ENCODE data around the gene MSTO1. TPM values are rescaled to one million over a fixed set of nuclear protein-coding genes. Genes with fewer than 3 reads are reported as not detected.
"Not testable (repeated sequence)": the region's sequence is repeated elsewhere in the genome, so short reads cannot be mapped to it uniquely, and the experiment has no call there.

MSTO1 gene
- polyA plus RNA-seq, 1 donor from 2014 or later: 53.8 TPM

DNA sequence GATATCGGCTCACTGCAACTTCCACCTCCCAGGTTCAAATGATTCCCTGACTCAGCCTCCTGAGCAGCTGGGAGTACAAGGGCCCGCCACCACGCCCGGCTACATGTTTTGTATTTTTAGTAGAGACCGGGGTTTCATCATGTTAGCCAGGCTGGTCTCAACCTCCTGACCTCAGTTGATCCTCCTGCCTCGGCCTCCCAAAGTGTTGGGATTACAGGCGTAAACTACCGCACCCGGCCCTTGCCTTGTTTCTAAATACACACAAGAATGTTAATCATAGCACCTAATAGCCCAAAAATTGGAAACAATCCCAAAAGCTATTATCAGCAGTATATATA lies 1.2 kb upstream of the MSTO1 start:
- Histone ChIP-seq H3K27me3 (ENCODE audit: insufficient read depth, low read depth, low read length) (no peaks in the 10 kb centered on the region), H3K79me2 (replicated peaks; ENCODE audit: insufficient read depth, low read length) (no peaks in the 10 kb centered on the region), H3K4me2 (ENCODE audit: low read length) (no peak overlapping the region), H2AFZ (ENCODE audit: low read depth, low read length) (no peak overlapping the region), H3K9me2 (ENCODE audit: insufficient read depth, low read length) (no peaks in the 10 kb centered on the region), H3K4me3 (ENCODE audit: low read length) (no peak overlapping the region), H4K20me1 (ENCODE audit: insufficient read depth) (no peaks in the 10 kb centered on the region), H3K9me3 (ENCODE audit: low read length) (no peaks in the 10 kb centered on the region), H3K9ac (ENCODE audit: low read length) (no peak overlapping the region), H3K36me3 (ENCODE audit: insufficient read depth, low read length) (no peaks in the 10 kb centered on the region), H3K27ac (ENCODE audit: low read length) (no peak overlapping the region), H3F3A (ENCODE audit: insufficient read depth, low read length, poor library complexity, severe bottlenecking) (no peaks in the 10 kb centered on the region)
- no peak for TF ChIP-seq TAF1 (IDR thresholded peaks at IDR 0.05; ENCODE audit: low read depth)
- TF ChIP-seq SMC3 (conservative IDR thresholded peaks at IDR 0.05; ENCODE audit: poor library complexity): no peak
- no peak for TF ChIP-seq RAD21 (conservative IDR thresholded peaks at IDR 0.05)
- no peak for TF ChIP-seq EP300 (conservative IDR thresholded peaks at IDR 0.05; ENCODE audit: poor library complexity, severe bottlenecking)
- TF ChIP-seq, protein P1, sequence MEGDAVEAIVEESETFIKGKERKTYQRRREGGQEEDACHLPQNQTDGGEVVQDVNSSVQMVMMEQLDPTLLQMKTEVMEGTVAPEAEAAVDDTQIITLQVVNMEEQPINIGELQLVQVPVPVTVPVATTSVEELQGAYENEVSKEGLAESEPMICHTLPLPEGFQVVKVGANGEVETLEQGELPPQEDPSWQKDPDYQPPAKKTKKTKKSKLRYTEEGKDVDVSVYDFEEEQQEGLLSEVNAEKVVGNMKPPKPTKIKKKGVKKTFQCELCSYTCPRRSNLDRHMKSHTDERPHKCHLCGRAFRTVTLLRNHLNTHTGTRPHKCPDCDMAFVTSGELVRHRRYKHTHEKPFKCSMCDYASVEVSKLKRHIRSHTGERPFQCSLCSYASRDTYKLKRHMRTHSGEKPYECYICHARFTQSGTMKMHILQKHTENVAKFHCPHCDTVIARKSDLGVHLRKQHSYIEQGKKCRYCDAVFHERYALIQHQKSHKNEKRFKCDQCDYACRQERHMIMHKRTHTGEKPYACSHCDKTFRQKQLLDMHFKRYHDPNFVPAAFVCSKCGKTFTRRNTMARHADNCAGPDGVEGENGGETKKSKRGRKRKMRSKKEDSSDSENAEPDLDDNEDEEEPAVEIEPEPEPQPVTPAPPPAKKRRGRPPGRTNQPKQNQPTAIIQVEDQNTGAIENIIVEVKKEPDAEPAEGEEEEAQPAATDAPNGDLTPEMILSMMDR (IDR thresholded peaks at IDR 0.05; ENCODE audit: poor library complexity, severe bottlenecking): no peak
- no peak for TF ChIP-seq EZH2 (IDR thresholded peaks at IDR 0.05; ENCODE audit: borderline replicate concordance, insufficient read depth, low read length, poor library complexity, severe bottlenecking)
- no peak for TF ChIP-seq MXI1 (conservative IDR thresholded peaks at IDR 0.05; ENCODE audit: poor library complexity, severe bottlenecking)
- TF ChIP-seq POLR2AphosphoS5 (IDR thresholded peaks at IDR 0.05): no peak
- TF ChIP-seq, protein P2, sequence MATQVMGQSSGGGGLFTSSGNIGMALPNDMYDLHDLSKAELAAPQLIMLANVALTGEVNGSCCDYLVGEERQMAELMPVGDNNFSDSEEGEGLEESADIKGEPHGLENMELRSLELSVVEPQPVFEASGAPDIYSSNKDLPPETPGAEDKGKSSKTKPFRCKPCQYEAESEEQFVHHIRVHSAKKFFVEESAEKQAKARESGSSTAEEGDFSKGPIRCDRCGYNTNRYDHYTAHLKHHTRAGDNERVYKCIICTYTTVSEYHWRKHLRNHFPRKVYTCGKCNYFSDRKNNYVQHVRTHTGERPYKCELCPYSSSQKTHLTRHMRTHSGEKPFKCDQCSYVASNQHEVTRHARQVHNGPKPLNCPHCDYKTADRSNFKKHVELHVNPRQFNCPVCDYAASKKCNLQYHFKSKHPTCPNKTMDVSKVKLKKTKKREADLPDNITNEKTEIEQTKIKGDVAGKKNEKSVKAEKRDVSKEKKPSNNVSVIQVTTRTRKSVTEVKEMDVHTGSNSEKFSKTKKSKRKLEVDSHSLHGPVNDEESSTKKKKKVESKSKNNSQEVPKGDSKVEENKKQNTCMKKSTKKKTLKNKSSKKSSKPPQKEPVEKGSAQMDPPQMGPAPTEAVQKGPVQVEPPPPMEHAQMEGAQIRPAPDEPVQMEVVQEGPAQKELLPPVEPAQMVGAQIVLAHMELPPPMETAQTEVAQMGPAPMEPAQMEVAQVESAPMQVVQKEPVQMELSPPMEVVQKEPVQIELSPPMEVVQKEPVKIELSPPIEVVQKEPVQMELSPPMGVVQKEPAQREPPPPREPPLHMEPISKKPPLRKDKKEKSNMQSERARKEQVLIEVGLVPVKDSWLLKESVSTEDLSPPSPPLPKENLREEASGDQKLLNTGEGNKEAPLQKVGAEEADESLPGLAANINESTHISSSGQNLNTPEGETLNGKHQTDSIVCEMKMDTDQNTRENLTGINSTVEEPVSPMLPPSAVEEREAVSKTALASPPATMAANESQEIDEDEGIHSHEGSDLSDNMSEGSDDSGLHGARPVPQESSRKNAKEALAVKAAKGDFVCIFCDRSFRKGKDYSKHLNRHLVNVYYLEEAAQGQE (IDR thresholded peaks at IDR 0.05; ENCODE audit: borderline replicate concordance): no peak

DNA sequence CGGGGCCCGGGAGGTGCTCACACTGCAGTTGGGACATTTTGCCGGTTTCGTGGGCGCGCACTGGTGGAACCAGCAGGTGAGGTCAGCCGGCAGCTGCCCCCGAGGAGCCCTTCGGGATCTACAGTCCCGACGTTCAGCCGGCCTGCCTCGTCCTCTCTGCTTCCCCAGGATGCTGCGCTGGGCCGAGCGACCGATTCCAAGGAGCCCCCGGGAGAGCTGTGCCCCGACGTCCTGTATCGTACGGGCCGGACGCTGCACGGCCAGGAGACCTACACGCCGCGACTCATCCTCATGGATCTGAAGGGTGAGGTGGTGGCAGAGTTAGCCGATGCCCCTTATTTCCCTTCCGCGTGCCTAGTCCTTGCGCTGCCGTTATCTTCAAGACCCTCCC lies 234 bp downstream of the MSTO1 start:
- not testable (repeated sequence) for H3K79me2 ChIP-seq (replicated peaks; ENCODE audit: insufficient read depth, low read length); H3K27ac ChIP-seq (ENCODE audit: low read length); H3K27me3 ChIP-seq (ENCODE audit: insufficient read depth, low read depth, low read length); H3F3A ChIP-seq (ENCODE audit: insufficient read depth, low read length, poor library complexity, severe bottlenecking); H4K20me1 ChIP-seq (ENCODE audit: insufficient read depth); H3K9me3 ChIP-seq (ENCODE audit: low read length); H3K9ac ChIP-seq (ENCODE audit: low read length); H2AFZ ChIP-seq (ENCODE audit: low read depth, low read length); H3K36me3 ChIP-seq (ENCODE audit: insufficient read depth, low read length); H3K9me2 ChIP-seq (ENCODE audit: insufficient read depth, low read length); H3K4me2 ChIP-seq (ENCODE audit: low read length)
- H3K4me3 ChIP-seq (ENCODE audit: low read length): peak overlapping the region; percentile 69

DNA sequence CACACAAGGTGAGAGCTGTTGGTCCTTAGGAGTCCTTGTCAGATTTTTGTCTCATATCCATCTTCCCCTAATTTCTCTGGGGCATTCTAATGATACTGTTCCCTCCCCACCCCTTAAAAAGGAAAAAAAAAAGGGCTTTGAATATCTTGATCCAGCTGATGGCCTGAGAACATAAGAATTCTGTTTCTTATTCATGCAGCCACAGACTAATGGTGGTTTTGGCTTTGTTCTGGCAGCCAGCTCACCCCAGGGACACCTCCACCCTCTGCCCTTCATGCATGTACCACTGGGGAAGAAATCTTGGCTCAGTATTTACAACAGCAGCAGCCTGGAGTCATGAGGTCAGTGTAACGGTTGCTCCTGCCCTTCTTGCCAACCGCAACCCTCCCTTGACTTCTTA lies 3.2 kb downstream of the MSTO1 start:
- not testable (repeated sequence) for H2AFZ ChIP-seq (ENCODE audit: low read depth, low read length); H3K9ac ChIP-seq (ENCODE audit: low read length); H3K9me2 ChIP-seq (ENCODE audit: insufficient read depth, low read length); H3K27me3 ChIP-seq (ENCODE audit: insufficient read depth, low read depth, low read length); H3K9me3 ChIP-seq (ENCODE audit: low read length); H3K79me2 ChIP-seq (replicated peaks; ENCODE audit: insufficient read depth, low read length); H3K4me3 ChIP-seq (ENCODE audit: low read length); H4K20me1 ChIP-seq (ENCODE audit: insufficient read depth); H3K36me3 ChIP-seq (ENCODE audit: insufficient read depth, low read length); H3F3A ChIP-seq (ENCODE audit: insufficient read depth, low read length, poor library complexity, severe bottlenecking); H3K27ac ChIP-seq (ENCODE audit: low read length); H3K4me2 ChIP-seq (ENCODE audit: low read length)
